H1 (cell line): Measurements from ENCODE around the gene RAMP2. TPM values are rescaled to one million over a fixed set of nuclear protein-coding genes. Genes with fewer than 3 reads are reported as not detected.

ENCODE experiments used
- CTCF ChIA-PET: fragments of 300-600 bp; sonication (Branson Sonifier 250); formaldehyde crosslinking; loops from one replicate; lab custom pipeline; 2021; ENCODE audit not compliant: partially characterized antibody; lab: Charles Lee
- POLR2A ChIA-PET: fragments of 300-600 bp; sonication (Branson Sonifier 250); formaldehyde crosslinking; loops from one replicate; lab custom pipeline; 2021; ENCODE audit warnings: inconsistent platforms; ENCODE audit not compliant: partially characterized antibody; lab: Charles Lee
- DNase-seq, 2 experiments: peaks; one replicate each; pipeline versions ENCODE4 v3.0.0 to v3.0.0-alpha.2; 2010 to 2022; ENCODE audit warnings: low spot score in 2 of 2, low read depth in 1 of 2, mixed read lengths in 1 of 2
- FAIRE-seq: peaks from 2 replicates; lab custom pipeline; 2011; peaks lifted over from hg19 to GRCh38; lab: Jason Lieb, UNC
- H2AFZ ChIP-seq: 2 replicates; pipeline ENCODE4 v1.8.1; 2012; ENCODE audit warnings: low read length, inconsistent platforms
- H2AK5ac ChIP-seq: 2 replicates; pipeline ENCODE4 v1.6.1; 2013; ENCODE audit warnings: low read depth, low read length
- H2BK120ac ChIP-seq: replicated peaks from 2 replicates; pipeline ENCODE3; 2013; ENCODE audit warnings: low read depth, low read length, inconsistent platforms
- H2BK12ac ChIP-seq: 2 replicates; pipeline ENCODE4 v1.6.1; 2013; ENCODE audit warnings: low read depth, low read length
- H2BK15ac ChIP-seq: 2 replicates; pipeline ENCODE4 v1.6.1; 2013; ENCODE audit warnings: low read length
- H2BK20ac ChIP-seq: 2 replicates; pipeline ENCODE4 v1.6.1; 2013; ENCODE audit warnings: low read length
- H2BK5ac ChIP-seq: 2 replicates; pipeline ENCODE4 v1.6.1; 2013; ENCODE audit warnings: low read depth, low read length
- H3K14ac ChIP-seq: 2 replicates; pipeline ENCODE4 v1.6.1; 2013; ENCODE audit warnings: inconsistent platforms; ENCODE audit not compliant: insufficient read length
- H3K18ac ChIP-seq: 2 replicates; pipeline ENCODE4 v1.6.1; 2013; ENCODE audit warnings: low read length; ENCODE audit errors: extremely low read depth
- H3K23ac ChIP-seq: 2 replicates; pipeline ENCODE4 v1.6.1; 2013; ENCODE audit warnings: inconsistent platforms; ENCODE audit not compliant: insufficient read length
- H3K23me2 ChIP-seq: 2 replicates; pipeline ENCODE4 v1.6.1; 2013; ENCODE audit warnings: low read depth, low read length
- H3K27ac ChIP-seq: 2 replicates; pipeline ENCODE4 v1.6.1; 2011; ENCODE audit warnings: low read depth, low read length, inconsistent platforms
- H3K27me3 ChIP-seq, 4 experiments: replicated peaks in 1 of 4; 1 replicate in 1 of 4; 2 replicates in 3 of 4; pipeline versions ENCODE4 v1.6.1 to v1.8.1; 2011 to 2013; ENCODE audit warnings: low read length in 3 of 4, mild to moderate bottlenecking in 3 of 4, inconsistent platforms in 2 of 4, mixed read lengths in 2 of 4, moderate library complexity in 1 of 4; ENCODE audit not compliant: control insufficient read depth in 3 of 4, insufficient read depth in 3 of 4; ENCODE audit errors: extremely low read depth in 1 of 4
- H3K36me3 ChIP-seq, 4 experiments: 2 replicates each; pipeline versions ENCODE4 v1.6.1 to v1.8.1; 2011 to 2013; ENCODE audit warnings: mild to moderate bottlenecking in 4 of 4, low read length in 3 of 4, moderate library complexity in 2 of 4, control low read depth in 1 of 4, inconsistent platforms in 1 of 4; ENCODE audit not compliant: insufficient read depth in 4 of 4, control insufficient read depth in 2 of 4
- H3K4ac ChIP-seq: replicated peaks from 2 replicates; pipeline ENCODE3; 2013; ENCODE audit warnings: low read length, low read depth, mixed read lengths, inconsistent platforms; ENCODE audit not compliant: insufficient read length
- H3K4me1 ChIP-seq, 4 experiments: replicated peaks in 1 of 4; 1 replicate in 1 of 4; 2 replicates in 3 of 4; pipeline versions ENCODE4 v1.6.1 to v1.8.1; 2011 to 2013; ENCODE audit warnings: low read length in 3 of 4, inconsistent platforms in 2 of 4, mixed read lengths in 1 of 4; ENCODE audit not compliant: insufficient read depth in 4 of 4, control insufficient read depth in 3 of 4
- H3K4me2 ChIP-seq, 2 experiments: 2 replicates each; pipeline versions ENCODE4 v1.6.1 to v1.8.1; 2011 to 2013; ENCODE audit warnings: low read depth in 2 of 2, low read length in 2 of 2, control low read depth in 1 of 2, inconsistent platforms in 1 of 2, mild to moderate bottlenecking in 1 of 2; ENCODE audit not compliant: insufficient read depth in 1 of 2
- H3K4me3 ChIP-seq, 4 experiments: fragments of 200-600, 300-600 bp in 1 of 4; sonication (generic), shearing (Covaris generic), sonication (Bioruptor Twin) in 1 of 4; 2 replicates each; pipeline versions ENCODE4 v1.5.1 to v1.8.1; 2011 to 2016; ENCODE audit warnings: low read length in 4 of 4, low read depth in 3 of 4, control low read depth in 2 of 4, inconsistent platforms in 2 of 4, mild to moderate bottlenecking in 2 of 4, mixed read lengths in 1 of 4, moderate library complexity in 1 of 4; ENCODE audit not compliant: insufficient read depth in 2 of 4; ENCODE audit errors: extremely low read depth in 1 of 4
- H3K56ac ChIP-seq: replicated peaks from 2 replicates; pipeline ENCODE3; 2013; ENCODE audit warnings: low read depth, mild to moderate bottlenecking, mixed read lengths, low read length, inconsistent platforms; ENCODE audit not compliant: insufficient read length
- H3K79me1 ChIP-seq: 2 replicates; pipeline ENCODE4 v1.6.1; 2013; ENCODE audit warnings: low read depth, low read length, control low read depth
- H3K79me2 ChIP-seq, 2 experiments: 2 replicates each; pipeline versions ENCODE4 v1.6.1 to v1.8.1; 2012 to 2013; ENCODE audit warnings: low read length in 2 of 2, mild to moderate bottlenecking in 2 of 2, inconsistent platforms in 1 of 2; ENCODE audit not compliant: insufficient read depth in 2 of 2, control insufficient read depth in 1 of 2
- H3K9ac ChIP-seq, 4 experiments: replicated peaks in 1 of 4; 1 replicate in 1 of 4; 2 replicates in 3 of 4; pipeline versions ENCODE4 v1.6.1 to v1.8.1; 2011 to 2013; ENCODE audit warnings: low read depth in 3 of 4, low read length in 3 of 4, control low read depth in 2 of 4, mild to moderate bottlenecking in 2 of 4, moderate library complexity in 2 of 4, inconsistent platforms in 1 of 4; ENCODE audit errors: extremely low read depth in 1 of 4
- H3K9me3 ChIP-seq, 2 experiments: 2 replicates each; pipeline versions ENCODE4 v1.6.1 to v1.8.1; 2012 to 2013; ENCODE audit warnings: mild to moderate bottlenecking in 2 of 2, moderate library complexity in 2 of 2, control low read depth in 1 of 2, inconsistent platforms in 1 of 2, low read depth in 1 of 2, low read length in 1 of 2, mixed read lengths in 1 of 2; ENCODE audit not compliant: insufficient read depth in 2 of 2
- H4K20me1 ChIP-seq, 2 experiments: replicated peaks in 1 of 2; 2 replicates each; pipeline versions ENCODE3 to v1.8.1; 2011 to 2013; ENCODE audit warnings: inconsistent platforms in 2 of 2, low read length in 2 of 2, mild to moderate bottlenecking in 1 of 2; ENCODE audit not compliant: insufficient read depth in 2 of 2, control insufficient read depth in 1 of 2
- H4K5ac ChIP-seq: 2 replicates; pipeline ENCODE4 v1.6.1; 2013; ENCODE audit warnings: low read length, low read depth, mixed read lengths, inconsistent platforms; ENCODE audit not compliant: insufficient read length
- H4K8ac ChIP-seq: 2 replicates; pipeline ENCODE4 v1.8.0; 2013; ENCODE audit warnings: mild to moderate bottlenecking, moderate library complexity, low read length, inconsistent platforms; ENCODE audit not compliant: insufficient read depth; ENCODE audit errors: extremely low read depth
- H4K91ac ChIP-seq: replicated peaks from 2 replicates; pipeline ENCODE3; 2013; ENCODE audit warnings: low read length, mixed read lengths, inconsistent platforms; ENCODE audit not compliant: insufficient read length
- ATF3 ChIP-seq: IDR thresholded peaks from 2 replicates; pipeline ENCODE4 v1.6.1; 2011; ENCODE audit warnings: low read depth, mild to moderate bottlenecking, low read length; ENCODE audit not compliant: insufficient read depth
- CHD1 ChIP-seq: IDR thresholded peaks from 2 replicates; pipeline ENCODE4 v1.6.1; 2012; ENCODE audit warnings: low read depth, low read length, improper control_type of control experiment
- CTBP2 ChIP-seq: IDR thresholded peaks from 2 replicates; pipeline ENCODE4 v1.7.0; 2011; ENCODE audit warnings: borderline replicate concordance, mild to moderate bottlenecking, moderate library complexity, mixed read lengths, low read length; ENCODE audit not compliant: insufficient read depth, insufficient read length
- EGR1 ChIP-seq: IDR thresholded peaks from 2 replicates; pipeline ENCODE4 v1.6.1; 2011; ENCODE audit warnings: low read depth, low read length, borderline replicate concordance
- HDAC6 ChIP-seq: IDR thresholded peaks from one replicate; pipeline ENCODE4 v1.7.1; 2012; ENCODE audit warnings: low read depth, mild to moderate bottlenecking, inconsistent platforms, low read length, moderate library complexity
- SP1 ChIP-seq: IDR thresholded peaks from 2 replicates; pipeline ENCODE4 v1.6.1; 2011; ENCODE audit warnings: low read depth, low read length
- SRF ChIP-seq: IDR thresholded peaks from 2 replicates; pipeline ENCODE4 v1.6.1; 2011; ENCODE audit warnings: mild to moderate bottlenecking, low read depth, low read length, moderate library complexity
- polyA plus RNA-seq, 7 experiments: library from polyadenylated mRNA; depleted of rRNA in 3 of 7; stranded (reverse) in 5 of 7; unstranded in 2 of 7; fragments of >200 nt in 5 of 7; fragments of 200-250 nt in 2 of 7; gene quantifications; 1 replicate in 5 of 7; 2 replicates in 1 of 7; 4 replicates in 1 of 7; pipeline versions ENCODE4 v1.2.1 to v1.2.3, GENCODE V29; 2011 to 2013; ENCODE audit warnings: missing spikeins in 2 of 7, mixed read lengths in 2 of 7
- total RNA-seq: library from RNA; stranded (reverse); fragmentation: NEBNext Ultra II Directional; extraction: Animal tissue kit (Norgen Biotek cat#: 25700); gene quantifications from 2 replicates; pipeline ENCODE4 v1.2.1, GENCODE V29; 2021
- TF ChIP-seq, protein P1 (sequence below): IDR thresholded peaks from 2 replicates; pipeline ENCODE4 v1.6.1; 2012; ENCODE audit warnings: inconsistent platforms

RAMP2 gene
- total and polyA plus RNA-seq, 2 of the 8 experiments (the other 6 are each of a cell fraction or from before 2014, with no cell fraction given): 13.4 to 41.7 TPM

GRCh38 chr17:42767512-42767911, 6.5 kb downstream of the RAMP2 start:
- Histone ChIP-seq H3K27ac (no peak overlapping the region), H3K23me2 (no peaks in the 10 kb centered on the region), H3K27me3 (peaks cover 0 to 1% (median 0%) of the 10 kb centered on the region in 4 experiments; a peak in 1 of 7 replicates), H2BK120ac (no peak overlapping the region), H2BK12ac (no peak overlapping the region), H2AFZ (no peak overlapping the region), H3K4me2 (no peak overlapping the region), H3K79me2 (no peaks in the 10 kb centered on the region), H3K9ac (no peak overlapping the region), H4K91ac (no peak overlapping the region), H3K79me1 (no peaks in the 10 kb centered on the region), H2AK5ac (no peak overlapping the region), H3K4me1 (peaks cover 2 to 5% (median 3%) of the 10 kb centered on the region in 4 experiments; a peak in 5 of 7 replicates), H4K8ac (no peak overlapping the region), H3K9me3 (no peaks in the 10 kb centered on the region), H3K4ac (no peak overlapping the region), H3K23ac (no peak overlapping the region), H2BK5ac (no peak overlapping the region), H3K36me3 (no peaks in the 10 kb centered on the region), H3K4me3 (no peak overlapping the region), H2BK15ac (no peak overlapping the region), H2BK20ac (no peak overlapping the region), H3K56ac (no peak overlapping the region), H3K18ac (no peak overlapping the region), H3K14ac (no peak overlapping the region), H4K5ac (no peak overlapping the region), H4K20me1 (no peaks in the 10 kb centered on the region)
- DNase-seq: no peak
- ChIA-PET POLR2A (no interaction called here), CTCF (interaction anchor here (1.0 to 2.3 kb wide), 4 partner anchors 13 to 189 kb away, joined by 3 to 5 read pairs (median 4); no protein-coding TSS in a partner anchor)
- FAIRE-seq: no peak
- TF ChIP-seq, protein P1, sequence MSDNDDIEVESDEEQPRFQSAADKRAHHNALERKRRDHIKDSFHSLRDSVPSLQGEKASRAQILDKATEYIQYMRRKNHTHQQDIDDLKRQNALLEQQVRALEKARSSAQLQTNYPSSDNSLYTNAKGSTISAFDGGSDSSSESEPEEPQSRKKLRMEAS: no peak
- TF ChIP-seq EGR1: no peak
- no peak for TF ChIP-seq SRF
- TF ChIP-seq ATF3: no peak
- no peak for TF ChIP-seq HDAC6
- no peak for TF ChIP-seq CTBP2
- no peak for TF ChIP-seq SP1
- no peak for TF ChIP-seq CHD1
